Heart left ventricle (tissue), 16 donors: ENCODE measurements around the gene ARID2. TPM values are rescaled to one million over a fixed set of nuclear protein-coding genes. Genes with fewer than 3 reads are reported as not detected.

Experiments
- ATAC-seq, 4 donors: fragments of 200-7000 bp; cut with Tn5 transposase; one replicate each; pipeline ENCODE4 v1.9.1; 2020 to 2022; ENCODE audit warnings: moderate library complexity in 4 of 4, mild to moderate bottlenecking in 3 of 4, moderate number of reproducible peaks in 1 of 4
- DNase-seq, 5 donors: peaks; one replicate each; pipeline ENCODE4 v3.0.0-alpha.2; 2020
- H3K27ac ChIP-seq, 12 donors: fragments of 200-600 bp; sonication (generic) in 4 of 12; one replicate each; pipeline versions ENCODE4 v1.5.0 to v1.8.0; 2016 to 2022; ENCODE audit warnings: mild to moderate bottlenecking in 2 of 12
- H3K27me3 ChIP-seq, 9 donors: fragments of 200-600 bp; sonication (generic) in 2 of 9; one replicate each; pipeline versions ENCODE4 v1.5.1 to v1.8.0; 2016 to 2022; ENCODE audit warnings: mild to moderate bottlenecking in 3 of 9
- H3K36me3 ChIP-seq, 9 donors: fragments of 200-600 bp; sonication (generic) in 2 of 9; one replicate each; pipeline versions ENCODE4 v1.5.0 to v1.8.0; 2018 to 2022; ENCODE audit warnings: mild to moderate bottlenecking in 2 of 9
- H3K4me1 ChIP-seq, 12 donors: fragments of 200-600 bp; sonication (generic) in 4 of 12; one replicate each; pipeline versions ENCODE4 v1.5.0 to v1.8.0; 2016 to 2022; ENCODE audit warnings: mild to moderate bottlenecking in 3 of 12
- H3K4me3 ChIP-seq, 12 donors: fragments of 200-600 bp; sonication (generic) in 4 of 12; one replicate each; pipeline versions ENCODE4 v1.5.0 to v1.8.0; 2017 to 2022; ENCODE audit warnings: mild to moderate bottlenecking in 9 of 12, moderate library complexity in 4 of 12
- H3K9me3 ChIP-seq, 12 donors: fragments of 200-600 bp; sonication (generic) in 4 of 12; one replicate each; pipeline versions ENCODE4 v1.5.0 to v1.8.0; 2016 to 2022; ENCODE audit warnings: mild to moderate bottlenecking in 1 of 12
- CTCF ChIP-seq, 12 donors: fragments of 200-600 bp; sonication (generic) in 4 of 12; IDR thresholded peaks; one replicate each; pipeline versions ENCODE4 v1.5.0 to v1.8.0; 2018 to 2022; ENCODE audit warnings: antibody characterized with exemption in 12 of 12, mild to moderate bottlenecking in 5 of 12
- POLR2A ChIP-seq, 2 donors: fragments of 450-650 bp; IDR thresholded peaks; one replicate each; pipeline ENCODE4 v1.6.1; 2017; ENCODE audit warnings: antibody characterized with exemption in 2 of 2, mild to moderate bottlenecking in 2 of 2, moderate library complexity in 2 of 2
- WGBS, 4 donors: extraction: QIAGEN DNeasy Blood & Tissue Kit in 2 of 4; methylation state at CpG; one replicate each; pipeline versions ENCODE4 v1.1.5 to v1.1.7; 2013 to 2018; 5-methylcytosine and 5-hydroxymethylcytosine counted together
- intact Hi-C, 10 donors: fragments of 100-400 bp; cut with DNase I; formaldehyde crosslinking; loops; one replicate each; pipeline versions ENCODE4 v1.11.1 to v1.14.2; 2022
- polyA plus RNA-seq, 2 donors: library from polyadenylated mRNA; stranded (reverse); fragments of 200-250 nt; gene quantifications; one replicate each; pipeline ENCODE4 v1.2.3, GENCODE V29; 2013
- total RNA-seq, 9 donors: library from RNA; depleted of rRNA in 2 of 9; stranded (reverse); fragments of >200 nt in 2 of 9; fragmentation: NEBNext Ultra II Directional in 3 of 9; extraction: Animal tissue kit (Norgen Biotek cat#: 25700) in 3 of 9; gene quantifications; one replicate each; pipeline versions ENCODE4 v1.1.0 to v1.2.4, GENCODE V29; 2016 to 2023
- donor health status: ischemic (EF 13 %, LVEDD 7.1; RV severe dilation, severe dysfunction).
- donor health status: healthy with polysubstance abuse.
- donor health status: DM: no; HTN: yes; CAD: no.
- donor health status: DM: no; HTN: no; CAD: no.
- donor health status: ischemic (EF 25% LVEDD 6.9; RV normal size, moderate dysfunction).
- donor health status: ischemic (EF 25% LVEDD 5.7; RV mildly dilated, moderate dysfunction).
- donor health status: healthy.
- donor health status: DM: yes; HTN: yes; CAD: no.
- donor health status: ischemic (EF 35%, LVEDD 5.7; RV mildly dilated, moderate dysfunction).
- donor health status: nonischemic (EF 11% LVEDD 7.7; RV severe dilation, severe dysfunction).
- donor health status: DM: yes; HTN: yes; CAD: no.
- donor health status: PGD.
- donor health status: ischemic (EF 29% LVEDD 5.4; RV normal size, mild dysfunction).
- donor health status: nonischemic (EF 23%, LVEDD 6.1; RV moderate dilation, normal function).

The ARID2 gene
- total and polyA plus RNA-seq, 11 donors = 5.6 to 22.6 (median 18.4) TPM

DNA sequence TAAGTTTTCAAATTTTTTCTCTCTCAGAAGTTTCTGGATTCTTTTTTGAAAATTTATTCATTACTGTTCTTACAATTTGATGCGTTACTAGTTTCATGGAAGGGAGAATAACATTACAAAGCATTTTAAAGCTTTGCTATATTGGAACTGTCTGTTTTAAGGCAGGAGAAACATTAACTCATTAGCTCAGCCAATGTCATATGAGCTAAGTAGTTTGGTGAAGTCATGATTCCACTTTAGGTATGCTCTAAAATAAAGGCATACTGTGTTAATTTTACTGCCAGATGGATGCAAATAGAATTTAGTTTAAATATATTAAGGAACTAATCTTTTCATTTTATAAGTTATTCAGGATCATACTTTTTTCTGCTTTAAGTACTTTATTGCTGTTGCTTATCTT is 46.0 kb downstream of the ARID2 start:
- peaks cover 0 to 34% (median 19%) of the 10 kb centered on the region in 12 donors for H3K4me1 ChIP-seq
- intact Hi-C loops = no loop called here

DNA sequence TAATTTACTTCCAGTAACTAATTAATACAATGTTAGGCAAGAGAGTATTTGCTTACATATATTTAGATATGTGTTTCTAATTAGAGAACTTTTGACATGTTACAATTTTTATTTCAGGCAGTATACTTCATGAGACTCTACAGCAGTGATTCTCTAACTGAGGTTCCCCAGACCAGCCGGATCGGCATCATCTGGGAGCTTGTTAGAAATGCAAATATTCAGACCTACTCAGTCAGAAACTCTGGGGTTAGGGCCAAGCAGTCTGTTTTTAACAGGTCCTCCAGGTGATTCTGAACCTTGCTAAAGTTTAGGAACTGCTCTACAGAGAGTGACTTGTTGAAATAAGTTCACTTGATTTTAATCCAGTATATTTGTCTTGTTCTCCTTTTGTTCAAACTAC is 46.5 kb downstream of the ARID2 start:
- DNase-seq = no peak
- WGBS, 4 donors = 36 to 59% (median 51%) methylated on average over 2 of the region's 2 CpGs
- H3K27ac ChIP-seq = peak overlapping the region in 4 of 12 donors; percentile 9 to 60 (median 16)
- no peak overlapping the region for H3K4me3 ChIP-seq
- no peaks in the 10 kb centered on the region for H3K36me3 ChIP-seq
- peaks cover 0 to 34% (median 19%) of the 10 kb centered on the region in 12 donors for H3K4me1 ChIP-seq
- intact Hi-C loops = no loop called here
- H3K27me3 ChIP-seq = no peaks in the 10 kb centered on the region
- ATAC-seq = peak in 1 of 4 donors; percentile 39
- TF ChIP-seq CTCF (IDR thresholded peaks at IDR 0.05) (no peak), POLR2A (IDR thresholded peaks at IDR 0.05) (no peak)
- H3K9me3 ChIP-seq = no peaks in the 10 kb centered on the region

More for the DNA sequence above, 46.0 kb downstream of the ARID2 start:
- Histone ChIP-seq H3K4me3 (no peak overlapping the region), H3K27ac (peak overlapping the region in 10 of 12 donors; percentile 8 to 60 (median 21)), H3K27me3 (no peaks in the 10 kb centered on the region), H3K9me3 (no peaks in the 10 kb centered on the region), H3K36me3 (no peaks in the 10 kb centered on the region)
- ATAC-seq (peak in 1 of 4 donors; percentile 52), DNase-seq (no peak)
- TF ChIP-seq POLR2A (IDR thresholded peaks at IDR 0.05) (no peak), CTCF (IDR thresholded peaks at IDR 0.05) (no peak)
- WGBS, 4 donors = 88 to 95% (median 91%) methylated on average over 1 of the region's 1 CpG

DNA sequence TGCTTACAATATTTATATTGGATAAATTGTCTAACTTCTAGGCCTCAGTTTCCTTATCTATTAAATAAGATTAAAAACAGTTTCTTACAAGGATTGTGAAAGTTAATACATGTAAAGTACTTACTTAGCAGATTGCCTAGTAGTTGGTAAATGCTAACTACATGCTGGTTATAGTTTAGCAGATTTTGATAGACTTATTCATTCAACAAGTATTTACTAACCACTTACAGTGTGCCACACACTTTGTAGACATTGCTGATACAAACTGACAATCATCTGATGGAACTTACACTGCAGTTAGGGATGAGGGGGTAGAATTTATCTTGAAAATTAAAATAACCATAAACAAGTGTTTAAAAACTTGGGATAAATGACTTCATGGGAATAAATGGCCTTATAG is 50.4 kb downstream of the ARID2 start:
- intact Hi-C loops = no loop called here
- H3K9me3 ChIP-seq = no peaks in the 10 kb centered on the region
- no peak overlapping the region for H3K4me3 ChIP-seq
- H3K4me1 ChIP-seq = peaks cover 0 to 16% (median 9%) of the 10 kb centered on the region in 12 donors
- H3K27ac ChIP-seq = no peak overlapping the region
- DNase-seq = no peak
- no peaks in the 10 kb centered on the region for H3K36me3 ChIP-seq
- no peak for ATAC-seq
- no peaks in the 10 kb centered on the region for H3K27me3 ChIP-seq
- TF ChIP-seq POLR2A (IDR thresholded peaks at IDR 0.05) (no peak), CTCF (IDR thresholded peaks at IDR 0.05) (no peak)

DNA sequence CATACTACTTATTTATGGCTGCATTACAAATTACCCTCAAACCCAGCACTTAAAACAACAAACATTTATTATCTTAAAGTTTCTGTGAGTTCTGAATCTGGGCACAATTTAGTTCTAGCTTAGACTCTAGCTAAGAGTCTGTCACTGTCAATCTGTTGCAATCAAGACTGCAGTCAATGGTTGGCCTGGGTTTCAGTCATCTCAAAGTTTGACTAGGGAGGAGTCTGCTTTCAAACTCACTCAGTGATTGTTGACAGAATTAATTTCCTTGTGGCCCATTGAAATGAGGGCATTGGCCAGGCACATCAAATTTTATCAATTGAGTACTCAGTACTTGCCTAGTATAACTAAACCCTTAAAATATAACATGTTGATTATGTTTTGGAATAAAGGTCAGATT is 51.6 kb downstream of the ARID2 start:
- H3K4me3 ChIP-seq = no peak overlapping the region
- H3K27ac ChIP-seq = no peak overlapping the region
- DNase-seq = no peak
- peaks cover 0 to 5% (median 2%) of the 10 kb centered on the region in 12 donors for H3K4me1 ChIP-seq
- intact Hi-C loops = no loop called here
- H3K9me3 ChIP-seq = no peaks in the 10 kb centered on the region
- ATAC-seq = no peak
- H3K36me3 ChIP-seq = no peaks in the 10 kb centered on the region
- H3K27me3 ChIP-seq = no peaks in the 10 kb centered on the region
- no peak for TF ChIP-seq CTCF (IDR thresholded peaks at IDR 0.05)
- no peak for TF ChIP-seq POLR2A (IDR thresholded peaks at IDR 0.05)
